H9 (cell line): ENCODE measurements around the gene SPRY2. TPM values are rescaled to one million over a fixed set of nuclear protein-coding genes. Genes with fewer than 3 reads are reported as not detected.

Source experiments
- DNase-seq: peaks from one replicate; pipeline ENCODE4 v3.0.0-alpha.2; 2017
- H2AFZ ChIP-seq: one replicate; pipeline ENCODE4 v1.6.1; 2013; ENCODE audit warnings: mild to moderate bottlenecking, low read length, control low read depth, moderate library complexity
- H2AK5ac ChIP-seq: 2 replicates; pipeline ENCODE4 v1.6.1; 2013; ENCODE audit warnings: low read length, control low read depth, mixed read lengths; ENCODE audit not compliant: insufficient read length
- H2BK120ac ChIP-seq: one replicate; pipeline ENCODE4 v1.6.1; 2013; ENCODE audit warnings: low read depth, mild to moderate bottlenecking, low read length, control low read depth, inconsistent platforms; ENCODE audit not compliant: poor library complexity, severe bottlenecking
- H2BK12ac ChIP-seq: 2 replicates; pipeline ENCODE4 v1.6.1; 2013; ENCODE audit warnings: low read length, control low read depth, mixed read lengths, low read depth; ENCODE audit not compliant: insufficient read length
- H2BK15ac ChIP-seq: 2 replicates; pipeline ENCODE4 v1.6.1; 2013; ENCODE audit warnings: low read depth, low read length, control low read depth
- H2BK20ac ChIP-seq: one replicate; pipeline ENCODE4 v1.6.1; 2013; ENCODE audit warnings: low read depth, mild to moderate bottlenecking, low read length, control low read depth, inconsistent platforms; ENCODE audit not compliant: poor library complexity, severe bottlenecking
- H2BK5ac ChIP-seq: 2 replicates; pipeline ENCODE4 v1.6.1; 2013; ENCODE audit warnings: low read length, control low read depth, mixed read lengths; ENCODE audit not compliant: insufficient read length
- H3K14ac ChIP-seq: 2 replicates; pipeline ENCODE4 v1.6.1; 2013; ENCODE audit warnings: low read length, control low read depth; ENCODE audit not compliant: insufficient read depth
- H3K18ac ChIP-seq: 2 replicates; pipeline ENCODE4 v1.6.1; 2013; ENCODE audit warnings: low read depth, mild to moderate bottlenecking, mixed read lengths, low read length, control low read depth; ENCODE audit not compliant: insufficient read length
- H3K23ac ChIP-seq: 2 replicates; pipeline ENCODE4 v1.6.1; 2013; ENCODE audit warnings: low read length, control low read depth, mixed read lengths, low read depth; ENCODE audit not compliant: insufficient read length
- H3K23me2 ChIP-seq: 2 replicates; pipeline ENCODE4 v1.6.1; 2013; ENCODE audit warnings: low read depth, mild to moderate bottlenecking, mixed read lengths, low read length, control low read depth; ENCODE audit not compliant: insufficient read length, poor library complexity, severe bottlenecking
- H3K27ac ChIP-seq: 2 replicates; pipeline ENCODE4 v1.5.1; 2013; ENCODE audit warnings: low read length, control low read depth, mixed read lengths, low read depth; ENCODE audit not compliant: insufficient read length
- H3K27me3 ChIP-seq: 2 replicates; pipeline ENCODE4 v1.6.1; 2013; ENCODE audit warnings: low read length, control low read depth, inconsistent platforms; ENCODE audit not compliant: insufficient read depth
- H3K4ac ChIP-seq: 2 replicates; pipeline ENCODE4 v1.6.1; 2013; ENCODE audit warnings: low read depth, mild to moderate bottlenecking, control low read depth, inconsistent platforms, low read length, moderate library complexity
- H3K4me1 ChIP-seq: 2 replicates; pipeline ENCODE4 v1.6.1; 2013; ENCODE audit warnings: low read length, control low read depth, inconsistent platforms; ENCODE audit not compliant: insufficient read depth
- H3K4me2 ChIP-seq: 2 replicates; pipeline ENCODE4 v1.6.1; 2013; ENCODE audit warnings: low read length, control low read depth, mixed read lengths; ENCODE audit not compliant: insufficient read length, insufficient read depth
- H3K56ac ChIP-seq: 2 replicates; pipeline ENCODE4 v1.6.1; 2013; ENCODE audit warnings: low read depth, mild to moderate bottlenecking, mixed read lengths, low read length, control low read depth; ENCODE audit not compliant: insufficient read length
- H3K79me1 ChIP-seq: 2 replicates; pipeline ENCODE4 v1.6.1; 2013; ENCODE audit warnings: low read depth, mild to moderate bottlenecking, moderate library complexity, low read length, control low read depth, inconsistent platforms; ENCODE audit not compliant: insufficient read depth, poor library complexity, severe bottlenecking
- H3K79me2 ChIP-seq: 2 replicates; pipeline ENCODE4 v1.6.1; 2013; ENCODE audit warnings: low read length, control low read depth, inconsistent platforms; ENCODE audit not compliant: insufficient read depth
- H3K9ac ChIP-seq: 2 replicates; pipeline ENCODE4 v1.6.1; 2013; ENCODE audit warnings: low read length, control low read depth, mixed read lengths; ENCODE audit not compliant: insufficient read length; ENCODE audit errors: extremely low read depth
- H3K9me3 ChIP-seq: one replicate; pipeline ENCODE4 v1.6.1; 2013; ENCODE audit warnings: low read depth, low read length, inconsistent platforms; ENCODE audit not compliant: control insufficient read depth
- H3T11ph ChIP-seq: one replicate; pipeline ENCODE4 v1.6.1; 2013; ENCODE audit warnings: mild to moderate bottlenecking, low read length, control low read depth, inconsistent platforms
- H4K20me1 ChIP-seq: one replicate; pipeline ENCODE4 v1.6.1; 2013; ENCODE audit not compliant: control insufficient read depth, insufficient read length, insufficient read depth
- H4K5ac ChIP-seq: 2 replicates; pipeline ENCODE4 v1.6.1; 2013; ENCODE audit warnings: low read depth, mild to moderate bottlenecking, mixed read lengths, low read length, control low read depth; ENCODE audit not compliant: insufficient read length
- H4K8ac ChIP-seq: replicated peaks from 2 replicates; pipeline ENCODE4 v1.6.1; 2013; ENCODE audit warnings: low read length, control low read depth, mixed read lengths, low read depth; ENCODE audit not compliant: insufficient read length
- H4K91ac ChIP-seq: 2 replicates; pipeline ENCODE4 v1.6.1; 2013; ENCODE audit warnings: low read depth, mild to moderate bottlenecking, moderate library complexity, mixed read lengths, low read length, control low read depth; ENCODE audit not compliant: insufficient read length
- H3K27ac Mint-ChIP-seq, 3 experiments: 2 replicates in 2 of 3; 3 replicates in 1 of 3; pipeline ENCODE4 v1.8.0; 2020 to 2021; ENCODE audit warnings: mixed read lengths in 3 of 3, mild to moderate bottlenecking in 1 of 3, moderate library complexity in 1 of 3
- H3K27me3 Mint-ChIP-seq: 2 replicates; pipeline ENCODE4 v1.8.0; 2021; ENCODE audit warnings: low read depth, mild to moderate bottlenecking, moderate library complexity, mixed read lengths
- H3K36me3 Mint-ChIP-seq, 3 experiments: 2 replicates in 2 of 3; 3 replicates in 1 of 3; pipeline ENCODE4 v1.8.0; 2020 to 2021; ENCODE audit warnings: low read depth in 3 of 3, mixed read lengths in 3 of 3; ENCODE audit not compliant: insufficient read depth in 1 of 3
- H3K4me1 Mint-ChIP-seq, 2 experiments: 2 replicates each; pipeline ENCODE4 v1.8.0; 2020; ENCODE audit warnings: mixed read lengths in 2 of 2
- H3K4me3 Mint-ChIP-seq, 2 experiments: 2 replicates in 1 of 2; 3 replicates in 1 of 2; pipeline ENCODE4 v1.8.0; 2020 to 2021; ENCODE audit warnings: mild to moderate bottlenecking in 2 of 2, mixed read lengths in 2 of 2, moderate library complexity in 1 of 2
- H3K9me3 Mint-ChIP-seq, 2 experiments: 2 replicates in 1 of 2; 3 replicates in 1 of 2; pipeline ENCODE4 v1.8.0; 2020; ENCODE audit warnings: mild to moderate bottlenecking in 2 of 2, mixed read lengths in 2 of 2, moderate library complexity in 1 of 2
- CTCF ChIP-seq: fragments of 200-600 bp; sonication (generic); conservative IDR thresholded peaks from 3 replicates; pipeline ENCODE4 v1.8.0; 2021; ENCODE audit warnings: antibody characterized with exemption, mild to moderate bottlenecking
- WGBS: extraction: QIAGEN DNeasy Blood & Tissue Kit; methylation state at CpG from one replicate; pipeline ENCODE4 v1.1.7; 2013; ENCODE audit warnings: missing lambda C conversion rate, low lambda C conversion rate, mixed read lengths; ENCODE audit not compliant: insufficient read length; ENCODE audit errors: extremely low coverage; 5-methylcytosine and 5-hydroxymethylcytosine counted together
- total RNA-seq: library from RNA; stranded (reverse); gene quantifications from 2 replicates; pipeline ENCODE4 v1.2.1, GENCODE V29; 2021

Gene SPRY2
- total RNA-seq, 1 experiment from 2014 or later: 56.4 TPM

- no peak overlapping the region for H4K91ac ChIP-seq
- peak overlapping the region; percentile 76 for H3K4me2 ChIP-seq
- H2AFZ ChIP-seq: no peak overlapping the region
- no peak overlapping the region for H3K23ac ChIP-seq
- no peak for TF ChIP-seq CTCF
- no peak for DNase-seq
- no peak overlapping the region for H2BK15ac ChIP-seq
- Mint-ChIP-seq H3K27ac (peak overlapping the region; percentile 98 to 100 (median 98); a peak in 6 of 7 replicates), H3K36me3 (peaks cover 14 to 24% (median 19%) of the 10 kb centered on the region in 3 experiments), H3K27me3 (peaks cover 8% of the 10 kb centered on the region), H3K4me1 (peaks cover 21 to 46% of the 10 kb centered on the region in 2 experiments), H3K9me3 (peaks cover 0 to 3% of the 10 kb centered on the region in 2 experiments; a peak in 2 of 5 replicates), H3K4me3 (no peak overlapping the region; a peak in 1 of 5 replicates)
- peak overlapping the region; percentile 53 for H3K27ac ChIP-seq
- no peak overlapping the region for H2AK5ac ChIP-seq
- H3K9ac ChIP-seq: peak overlapping the region; percentile 98
- H2BK5ac ChIP-seq: peak overlapping the region; percentile 64
- peaks cover 6% of the 10 kb centered on the region; the same call in 1 of the 2 replicates for H3K4me1 ChIP-seq
- no peak overlapping the region for H2BK12ac ChIP-seq
- peaks cover 21% of the 10 kb centered on the region for H3K23me2 ChIP-seq
- H3K56ac ChIP-seq: no peak overlapping the region
- no peak overlapping the region for H2BK20ac ChIP-seq
- peak overlapping the region; percentile 79 for H3K18ac ChIP-seq
- no peaks in the 10 kb centered on the region for H3K27me3 ChIP-seq
- no peak overlapping the region for H4K5ac ChIP-seq
- no peaks in the 10 kb centered on the region for H3K79me1 ChIP-seq
- H3K4ac ChIP-seq: no peak overlapping the region
- no CpG with 5 or more reads among the region's 45 CpGs for WGBS
- H3K79me2 ChIP-seq: peaks cover 45% of the 10 kb centered on the region
- H3T11ph ChIP-seq: no peak overlapping the region
- peak overlapping the region; percentile 92 for H3K14ac ChIP-seq
- H4K20me1 ChIP-seq: peaks cover 2% of the 10 kb centered on the region
- H3K9me3 ChIP-seq: no peaks in the 10 kb centered on the region
- H2BK120ac ChIP-seq: no peak overlapping the region
- no peak overlapping the region for H4K8ac ChIP-seq
Measured at GRCh38 chr13:80340651-80341100, 250 bp downstream of the SPRY2 start.
